HG03064 (cell line): Measurements from ENCODE around the gene AKR7A2.

Source experiments
- ATAC-seq: cut with Tn5 transposase; IDR thresholded peaks from one replicate; pipeline ENCODE4 v1.9.1; 2021; ENCODE audit warnings: low read depth; ENCODE audit not compliant: unreplicated experiment

The AKR7A2 gene

DNA sequence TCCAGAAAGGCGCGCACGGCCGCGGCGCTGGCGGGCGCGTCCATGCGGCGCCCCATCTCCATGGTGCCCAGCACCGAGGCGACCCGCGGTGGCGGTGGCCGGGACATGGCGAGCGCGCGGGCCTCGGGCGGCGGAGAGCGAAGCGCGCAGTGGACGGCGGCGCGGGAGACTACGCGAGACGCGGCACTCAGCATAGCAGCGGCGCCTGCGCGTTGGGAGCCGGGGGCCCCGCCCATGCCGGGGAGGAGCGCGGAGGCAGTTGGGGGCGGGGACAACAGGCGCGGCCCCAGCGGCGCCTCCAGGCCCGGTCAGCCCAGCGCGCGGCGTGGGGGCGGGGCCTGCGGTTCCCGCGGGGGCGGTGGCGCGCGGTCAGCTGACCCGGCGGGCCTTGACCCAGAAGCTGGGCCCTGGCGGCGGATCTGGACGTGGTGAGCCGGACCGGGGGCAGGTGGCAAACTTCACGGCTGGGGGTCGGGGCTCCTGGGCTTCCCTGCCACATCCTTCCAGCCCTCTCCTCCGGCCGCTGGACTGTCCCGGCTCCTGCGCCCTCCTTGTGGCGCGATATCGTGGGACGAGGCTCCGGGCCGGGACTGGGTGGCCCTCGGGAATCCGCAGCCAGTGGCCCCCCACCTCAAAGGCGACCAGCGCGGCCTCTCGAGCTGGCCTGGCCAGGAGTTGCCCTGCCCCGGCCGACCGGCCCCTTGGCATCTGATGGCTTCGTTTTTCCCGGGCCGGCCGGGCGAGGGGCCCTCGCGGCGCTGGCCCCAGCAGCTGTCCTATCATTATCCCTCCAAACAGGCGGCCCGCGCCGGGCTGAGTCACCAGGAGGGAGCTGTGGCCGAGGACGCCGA is at the start of gene AKR7A2, which contains the start of gene SLC66A1:
Gene AKR7A2 (minus strand): TSS at position 214 of the 851 bp plus-strand sequence. CDS start 20 bp downstream, at position 194.
Gene SLC66A1 (plus strand): TSS at position 396 of the 851 bp plus-strand sequence. CDS start 5,352 bp downstream, outside the sequence.
- peak; percentile 64 for ATAC-seq

- no peak for ATAC-seq
Observed at GRCh38 chr1:19360843-19361610, 49.1 kb upstream of the AKR7A2 start.

DNA sequence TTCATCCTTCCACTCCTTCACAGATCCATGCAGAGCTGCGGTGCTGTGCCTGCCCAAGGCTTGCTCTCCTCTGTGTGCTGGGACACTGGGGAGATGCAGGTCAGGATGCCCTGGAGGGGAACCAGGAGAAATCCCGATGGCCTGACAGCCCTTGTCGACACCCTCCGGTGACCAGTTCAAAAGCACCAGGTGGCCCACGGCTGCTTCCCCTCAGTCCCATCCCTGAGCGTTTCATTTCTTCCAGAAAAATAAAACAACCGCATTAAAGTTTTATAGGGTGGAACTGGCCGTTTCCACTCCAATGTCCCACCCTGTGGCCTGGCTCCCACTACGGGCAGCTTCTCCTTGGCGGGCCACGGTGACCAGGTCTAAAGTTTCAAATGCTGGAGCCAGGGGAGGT is 48.5 kb upstream of the AKR7A2 start:
- no peak for ATAC-seq

DNA sequence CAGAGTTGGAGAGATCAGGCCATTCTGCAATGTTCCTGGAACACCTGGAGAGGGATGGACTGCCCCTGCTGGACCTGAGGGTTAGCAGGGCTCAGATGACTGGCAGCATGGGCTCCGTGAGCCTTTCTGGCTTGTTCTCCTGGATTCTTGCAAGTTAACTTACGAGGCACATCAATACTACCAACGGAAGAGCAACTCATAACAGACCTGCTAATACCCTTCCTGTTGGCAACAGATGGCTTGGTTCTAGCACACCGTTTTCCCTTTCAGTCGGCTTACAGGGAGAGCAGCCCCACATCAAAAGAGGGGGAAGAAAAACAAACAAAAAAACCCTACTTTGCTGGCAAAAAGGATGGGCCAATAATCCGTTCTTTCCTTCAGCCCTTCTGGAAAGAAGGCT is 48.1 kb upstream of the AKR7A2 start:
- no peak for ATAC-seq

GRCh38 chr1:19359357-19359756 is 47.4 kb upstream of the AKR7A2 start:
- ATAC-seq = no peak

DNA sequence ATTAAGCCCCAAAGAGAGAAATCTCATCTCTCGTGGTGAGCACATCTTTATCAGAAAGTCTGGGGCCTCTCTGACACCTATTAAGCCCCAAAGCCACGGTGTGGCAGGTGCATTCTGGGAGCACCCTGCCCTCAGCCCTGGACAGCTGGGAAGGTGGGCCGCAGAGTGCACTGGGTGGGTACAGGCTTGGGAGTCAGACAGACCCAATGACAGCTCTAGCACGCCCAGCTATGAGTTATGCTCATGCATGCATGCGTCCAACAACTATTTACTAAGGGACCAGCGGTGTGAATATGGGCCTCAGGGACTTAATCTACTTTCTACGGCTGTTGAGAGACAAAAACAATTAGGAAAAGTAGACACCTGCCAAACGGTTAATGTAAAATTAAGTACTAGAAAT is 46.8 kb upstream of the AKR7A2 start:
- no peak for ATAC-seq

DNA sequence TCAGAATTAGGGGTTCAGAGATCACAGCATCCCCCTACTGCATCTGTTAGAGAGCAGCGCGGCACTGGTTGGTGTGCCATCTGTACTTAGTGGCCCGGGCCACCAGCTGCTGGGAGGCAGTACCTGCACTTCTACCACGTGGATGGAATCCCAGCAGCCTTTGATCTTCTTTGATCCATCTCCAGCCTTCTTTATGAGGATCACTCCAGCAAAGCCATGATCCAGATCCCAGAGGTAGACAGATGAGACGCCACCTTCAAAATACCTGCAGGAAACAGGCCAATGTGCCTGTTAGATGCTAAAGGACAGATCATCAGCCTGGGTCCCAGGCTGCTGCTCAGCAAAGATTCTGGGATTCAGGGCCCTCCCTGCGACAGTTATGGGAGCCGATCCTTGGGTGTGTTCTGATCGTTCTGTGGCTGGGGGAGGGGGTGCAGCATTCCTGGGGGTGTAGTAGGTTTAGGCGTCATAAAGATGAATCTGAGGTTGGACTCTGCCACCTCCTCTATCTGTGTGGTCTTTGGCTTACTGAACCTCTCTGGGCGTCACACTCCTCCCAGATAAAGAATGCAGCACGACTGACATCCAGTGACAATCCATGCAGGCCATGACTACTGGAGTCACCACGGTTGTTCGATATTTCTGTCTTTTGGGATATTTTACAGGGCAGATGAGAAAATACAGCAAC is 45.5 kb upstream of the AKR7A2 start:
- no peak for ATAC-seq

- no peak for ATAC-seq
Observed at GRCh38 chr1:19356266-19356665, 44.3 kb upstream of the AKR7A2 start.

GRCh38 chr1:19354531-19354981 is 42.6 kb upstream of the AKR7A2 start:
- no peak for ATAC-seq

- no peak for ATAC-seq
Observed at GRCh38 chr1:19353596-19353995, 41.7 kb upstream of the AKR7A2 start.

- ATAC-seq = no peak
Observed at GRCh38 chr1:19352839-19353238, 40.9 kb upstream of the AKR7A2 start.

DNA sequence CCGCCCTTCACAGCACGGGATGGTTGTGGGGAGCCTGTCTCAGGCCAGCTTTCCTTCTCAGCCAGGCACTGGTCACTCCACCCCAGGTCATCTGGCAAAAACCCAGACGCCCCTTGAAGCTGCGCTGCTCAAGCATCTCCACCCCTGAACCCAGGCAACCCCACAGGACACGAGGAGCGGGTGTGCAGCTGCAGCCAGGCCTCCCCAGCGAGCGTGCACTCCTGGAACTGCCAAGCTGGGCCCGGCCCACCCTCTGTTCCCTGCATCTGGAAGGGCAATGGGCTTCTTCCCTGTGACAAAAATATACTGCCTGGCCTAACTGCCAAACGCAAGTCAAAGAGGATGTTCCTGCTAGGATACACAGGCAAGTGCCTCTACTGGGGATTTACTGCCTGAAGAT is 39.9 kb upstream of the AKR7A2 start:
- no peak for ATAC-seq

- ATAC-seq = no peak
Observed at GRCh38 chr1:19350566-19350965, 38.6 kb upstream of the AKR7A2 start.

- no peak for ATAC-seq
Observed at GRCh38 chr1:19349999-19350398, 38.1 kb upstream of the AKR7A2 start.

- ATAC-seq = no peak
Observed at GRCh38 chr1:19348441-19349198, 36.7 kb upstream of the AKR7A2 start.

DNA sequence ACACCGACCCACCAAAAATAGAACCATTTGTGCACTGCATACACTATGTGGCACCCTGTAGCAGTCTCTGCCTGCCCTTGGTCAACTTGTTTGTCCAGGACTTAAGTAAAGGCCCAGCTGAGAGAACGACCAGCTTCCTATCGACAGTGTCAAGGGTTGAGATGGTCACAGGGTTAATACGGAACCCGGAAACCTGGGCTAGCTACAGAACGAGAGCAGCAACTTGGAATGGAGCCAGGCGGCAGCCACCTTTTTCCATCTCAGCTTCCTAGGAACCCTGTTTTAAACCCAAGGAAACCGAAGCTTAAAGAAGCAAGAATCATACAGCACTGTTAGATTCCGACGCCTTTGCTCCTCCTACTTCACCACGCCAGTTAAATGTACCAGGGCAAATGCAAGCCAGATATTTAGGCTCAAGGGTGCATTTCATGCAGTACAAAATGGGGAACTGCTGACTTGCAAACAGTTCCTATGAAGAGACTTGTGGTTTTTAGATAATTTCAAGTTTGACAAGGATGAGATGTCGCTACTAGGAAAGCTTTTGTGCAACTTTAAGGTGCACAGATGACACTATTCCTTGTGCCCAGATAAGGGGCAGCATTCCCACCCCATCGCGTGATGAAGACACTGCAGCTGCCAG is 35.7 kb upstream of the AKR7A2 start:
- no peak for ATAC-seq

DNA sequence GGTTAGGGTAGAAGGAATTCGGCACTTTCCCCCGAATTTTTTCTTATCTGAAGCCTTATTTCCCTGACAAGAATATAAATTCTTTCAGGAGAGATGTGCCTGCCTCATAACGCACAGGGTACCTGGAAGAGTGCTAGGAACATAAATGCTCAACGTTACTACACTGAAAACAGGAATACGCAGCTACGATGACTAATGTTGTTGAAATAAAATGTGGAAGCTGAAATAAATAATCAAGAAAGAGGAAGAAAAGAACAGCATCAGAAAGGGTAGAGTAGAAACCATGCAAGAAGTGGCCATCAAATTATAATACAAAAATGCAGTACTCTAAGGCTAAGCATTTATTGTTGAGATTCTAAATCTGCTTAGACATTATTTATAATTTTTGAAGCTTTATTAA is 34.1 kb upstream of the AKR7A2 start:
- ATAC-seq = no peak

DNA sequence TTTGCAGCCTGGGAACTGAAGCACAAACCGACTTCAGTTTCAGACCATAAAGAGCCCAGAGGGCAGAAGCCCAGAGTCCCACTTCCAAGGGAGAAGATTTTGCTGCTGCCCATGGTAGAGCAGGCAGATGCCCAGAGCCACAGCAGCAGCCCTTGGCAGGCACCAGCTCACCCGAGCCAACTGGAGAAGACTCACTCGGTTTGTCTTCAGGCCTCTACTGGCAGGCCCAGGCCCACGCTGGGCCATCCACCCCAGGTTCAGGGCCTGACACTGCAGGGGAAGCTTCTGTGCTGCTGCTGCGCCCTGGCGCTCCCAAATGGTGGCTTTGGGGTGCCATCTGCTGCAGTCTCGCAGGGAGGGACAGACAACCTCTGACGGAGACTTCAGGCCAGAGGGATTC is 33.4 kb upstream of the AKR7A2 start:
- ATAC-seq = no peak

- ATAC-seq = no peak
Observed at GRCh38 chr1:19344831-19345230, 32.9 kb upstream of the AKR7A2 start.

GRCh38 chr1:19344372-19344810 is 32.4 kb upstream of the AKR7A2 start:
- ATAC-seq = no peak
